Neural cell (in vitro differentiated cells): Measurements from ENCODE around the gene KMT2D.

ENCODE experiments used
- CTCF ChIP-seq: fragments of 450-650 bp; IDR thresholded peaks from 2 replicates; pipeline ENCODE4 v1.5.1; 2014; ENCODE audit warnings: antibody characterized with exemption, mild to moderate bottlenecking, moderate library complexity; ENCODE audit not compliant: poor library complexity, severe bottlenecking
- EZH2 ChIP-seq: fragments of 200-600, 300-800 bp; shearing (Covaris generic), sonication (generic); IDR thresholded peaks from 2 replicates; pipeline ENCODE4 v1.6.1; 2014; ENCODE audit warnings: antibody characterized with exemption, low read length, borderline replicate concordance, mild to moderate bottlenecking; ENCODE audit not compliant: insufficient read depth, poor library complexity, severe bottlenecking
- MXI1 ChIP-seq: fragments of 450-650 bp; conservative IDR thresholded peaks from 2 replicates; pipeline ENCODE4 v1.6.1; 2014; ENCODE audit warnings: antibody characterized with exemption, mild to moderate bottlenecking; ENCODE audit not compliant: poor library complexity, severe bottlenecking
- POLR2AphosphoS5 ChIP-seq: IDR thresholded peaks from 2 replicates; pipeline ENCODE4 v1.6.1; 2012
- RAD21 ChIP-seq: fragments of 450-650 bp; conservative IDR thresholded peaks from 2 replicates; pipeline ENCODE4 v1.6.1; 2014; ENCODE audit warnings: antibody characterized with exemption, mild to moderate bottlenecking, moderate library complexity
- SMC3 ChIP-seq: fragments of 450-650 bp; conservative IDR thresholded peaks from 2 replicates; pipeline ENCODE4 v1.6.1; 2014; ENCODE audit warnings: antibody characterized with exemption, mild to moderate bottlenecking, moderate library complexity; ENCODE audit not compliant: poor library complexity
- TAF1 ChIP-seq: IDR thresholded peaks from 2 replicates; pipeline ENCODE4 v1.6.1; 2012; ENCODE audit warnings: low read depth

- TF ChIP-seq SMC3 (peak; percentile 61), MXI1 (peak; percentile 69), RAD21 (peak; percentile 55), TAF1 (peak; percentile 96), EZH2 (no peak), CTCF (peak; percentile 89), POLR2AphosphoS5 (peak; percentile 97)
Observed at GRCh38 chr12:49018261-49019119, 42.1 kb downstream of the KMT2D start, which contains the start of gene PRKAG1.
